ENCODE measurements around the gene C11orf21.
"Not testable (repeated sequence)": the region's sequence is repeated elsewhere in the genome, so short reads cannot be mapped to it uniquely, and the experiment has no call there.

C11orf21 gene

GRCh38 chr11:2289859-2290258 is 11.9 kb downstream of the C11orf21 start:
- Histone ChIP-seq H3K27ac (ENCODE audit: low read depth, low read length) (no peak overlapping the region), H3K36me3 (ENCODE audit: low read length) (no peaks in the 10 kb centered on the region), H3K9me2 (replicated peaks; ENCODE audit: insufficient read depth, low read length) (no peaks in the 10 kb centered on the region), H3F3A (ENCODE audit: insufficient read depth) (no peaks in the 10 kb centered on the region), H3K27me3 (ENCODE audit: low read length) (no peaks in the 10 kb centered on the region), H3K4me3 (ENCODE audit: insufficient read depth, low read length, poor library complexity, severe bottlenecking) (no peak overlapping the region), H4K20me1 (ENCODE audit: low read depth, low read length) (no peaks in the 10 kb centered on the region), H3K79me2 (ENCODE audit: insufficient read depth, low read length) (no peaks in the 10 kb centered on the region), H3K4me2 (ENCODE audit: low read depth, low read length, poor library complexity, severe bottlenecking) (no peak overlapping the region), H2AFZ (ENCODE audit: low read depth, low read length, severe bottlenecking) (no peak overlapping the region), H3K9ac (ENCODE audit: low read length) (no peak overlapping the region), H3K9me3 (ENCODE audit: insufficient read depth, low read length) (no peaks in the 10 kb centered on the region)
- no peak for TF ChIP-seq CTCF (IDR thresholded peaks at IDR 0.05; ENCODE audit: insufficient read depth, low read length, poor library complexity, severe bottlenecking)
- TF ChIP-seq EZH2phosphoT487 (conservative IDR thresholded peaks at IDR 0.05; ENCODE audit: low read length) = no peak

- Histone ChIP-seq H3K9me2 (replicated peaks; ENCODE audit: insufficient read depth, low read length) (no peaks in the 10 kb centered on the region), H3K4me2 (ENCODE audit: low read depth, low read length, poor library complexity, severe bottlenecking) (no peak overlapping the region), H3K27me3 (ENCODE audit: low read length) (no peaks in the 10 kb centered on the region), H3K4me3 (ENCODE audit: insufficient read depth, low read length, poor library complexity, severe bottlenecking) (no peak overlapping the region), H3K9ac (ENCODE audit: low read length) (no peak overlapping the region), H3K27ac (ENCODE audit: low read depth, low read length) (no peak overlapping the region), H2AFZ (ENCODE audit: low read depth, low read length, severe bottlenecking) (no peak overlapping the region), H3K36me3 (ENCODE audit: low read length) (no peaks in the 10 kb centered on the region), H3F3A (ENCODE audit: insufficient read depth) (no peaks in the 10 kb centered on the region), H4K20me1 (ENCODE audit: low read depth, low read length) (no peaks in the 10 kb centered on the region), H3K79me2 (ENCODE audit: insufficient read depth, low read length) (no peaks in the 10 kb centered on the region), H3K9me3 (ENCODE audit: insufficient read depth, low read length) (no peaks in the 10 kb centered on the region)
- TF ChIP-seq EZH2phosphoT487 (conservative IDR thresholded peaks at IDR 0.05; ENCODE audit: low read length) (no peak), CTCF (IDR thresholded peaks at IDR 0.05; ENCODE audit: insufficient read depth, low read length, poor library complexity, severe bottlenecking) (no peak)
Measured at GRCh38 chr11:2289350-2289749, 12.4 kb downstream of the C11orf21 start.

GRCh38 chr11:2287091-2287490 is 14.6 kb downstream of the C11orf21 start:
- Histone ChIP-seq H3K27ac (ENCODE audit: low read depth, low read length) (no peak overlapping the region), H2AFZ (ENCODE audit: low read depth, low read length, severe bottlenecking) (no peak overlapping the region), H3K79me2 (ENCODE audit: insufficient read depth, low read length) (no peaks in the 10 kb centered on the region), H3K36me3 (ENCODE audit: low read length) (no peaks in the 10 kb centered on the region), H3F3A (ENCODE audit: insufficient read depth) (no peaks in the 10 kb centered on the region), H4K20me1 (ENCODE audit: low read depth, low read length) (no peaks in the 10 kb centered on the region), H3K4me3 (ENCODE audit: insufficient read depth, low read length, poor library complexity, severe bottlenecking) (no peak overlapping the region), H3K9me2 (replicated peaks; ENCODE audit: insufficient read depth, low read length) (no peaks in the 10 kb centered on the region), H3K4me2 (ENCODE audit: low read depth, low read length, poor library complexity, severe bottlenecking) (no peak overlapping the region), H3K9ac (ENCODE audit: low read length) (no peak overlapping the region), H3K9me3 (ENCODE audit: insufficient read depth, low read length) (no peaks in the 10 kb centered on the region), H3K27me3 (ENCODE audit: low read length) (no peaks in the 10 kb centered on the region; the same call in 1 of the 2 replicates)
- TF ChIP-seq EZH2phosphoT487 (conservative IDR thresholded peaks at IDR 0.05; ENCODE audit: low read length) (no peak), CTCF (IDR thresholded peaks at IDR 0.05; ENCODE audit: insufficient read depth, low read length, poor library complexity, severe bottlenecking) (no peak)

DNA sequence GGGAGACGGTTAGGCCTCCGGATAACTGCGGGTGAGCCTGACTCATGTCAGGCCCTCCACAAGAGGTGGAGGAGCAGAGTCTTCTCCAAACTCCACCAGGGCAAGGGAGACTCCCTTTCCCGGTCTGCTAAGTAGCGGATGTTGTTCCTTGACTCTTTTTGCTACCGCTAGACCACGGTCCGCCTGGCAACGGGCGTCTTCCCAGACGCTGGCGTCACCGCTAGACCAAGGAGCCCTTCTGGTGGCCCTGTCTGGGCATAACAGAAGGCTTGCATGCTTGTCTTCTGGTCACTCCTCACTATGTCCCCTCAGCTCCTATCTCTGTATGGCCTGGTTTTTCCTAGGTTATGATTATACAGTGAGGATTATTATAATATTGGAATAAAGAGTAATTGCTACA is 15.4 kb downstream of the C11orf21 start:
- H3K27ac ChIP-seq (ENCODE audit: low read depth, low read length); H2AFZ ChIP-seq (ENCODE audit: low read depth, low read length, severe bottlenecking); H3K36me3 ChIP-seq (ENCODE audit: low read length); H3K79me2 ChIP-seq (ENCODE audit: insufficient read depth, low read length); H3K4me2 ChIP-seq (ENCODE audit: low read depth, low read length, poor library complexity, severe bottlenecking); H3K9me2 ChIP-seq (replicated peaks; ENCODE audit: insufficient read depth, low read length); H3F3A ChIP-seq (ENCODE audit: insufficient read depth); H3K9ac ChIP-seq (ENCODE audit: low read length); H4K20me1 ChIP-seq (ENCODE audit: low read depth, low read length); H3K4me3 ChIP-seq (ENCODE audit: insufficient read depth, low read length, poor library complexity, severe bottlenecking); H3K9me3 ChIP-seq (ENCODE audit: insufficient read depth, low read length); H3K27me3 ChIP-seq (ENCODE audit: low read length): not testable (repeated sequence)
